Keratinocyte (primary cell): ENCODE data around the gene ARPC1A. TPM values are rescaled to one million over a fixed set of nuclear protein-coding genes. Genes with fewer than 3 reads are reported as not detected.

Experiments
- DNase-seq: peaks from one replicate; pipeline ENCODE4 v3.0.0-alpha.2; 2011; ENCODE audit warnings: low read depth, missing footprints, low spot score
- FAIRE-seq: peaks from 2 replicates; lab custom pipeline; 2011; peaks lifted over from hg19 to GRCh38; lab: Jason Lieb, UNC
- H2AFZ ChIP-seq: 2 replicates; pipeline ENCODE4 v1.6.0; 2012; ENCODE audit warnings: low read length, control low read depth, inconsistent platforms; ENCODE audit not compliant: control insufficient read depth
- H3K27ac ChIP-seq: 2 replicates; pipeline ENCODE4 v1.5.1; 2011; ENCODE audit warnings: low read length; ENCODE audit not compliant: control insufficient read depth, insufficient read depth
- H3K27me3 ChIP-seq: 3 replicates; pipeline ENCODE4 v1.6.0; 2011; ENCODE audit warnings: low read length; ENCODE audit not compliant: control insufficient read depth, insufficient read depth; ENCODE audit errors: extremely low read depth
- H3K36me3 ChIP-seq, 2 experiments: 2 replicates in 1 of 2; 3 replicates in 1 of 2; pipeline ENCODE4 v1.5.1; 2011; ENCODE audit warnings: low read length in 2 of 2, mild to moderate bottlenecking in 1 of 2; ENCODE audit not compliant: control insufficient read depth in 2 of 2, insufficient read depth in 2 of 2; ENCODE audit errors: extremely low read depth in 1 of 2
- H3K4me1 ChIP-seq: 3 replicates; pipeline ENCODE4 v1.5.1; 2011; ENCODE audit warnings: low read length; ENCODE audit not compliant: control insufficient read depth, insufficient read depth; ENCODE audit errors: extremely low read depth
- H3K4me2 ChIP-seq: 3 replicates; pipeline ENCODE4 v1.6.0; 2011; ENCODE audit warnings: low read depth, low read length; ENCODE audit not compliant: control insufficient read depth, insufficient read depth; ENCODE audit errors: extremely low read depth
- H3K4me3 ChIP-seq, 3 experiments: fragments of 200-600 bp in 1 of 3; sonication (generic) in 1 of 3; 2 replicates in 2 of 3; 3 replicates in 1 of 3; pipeline ENCODE4 v1.5.1; 2011 to 2016; ENCODE audit warnings: low read length in 3 of 3, mild to moderate bottlenecking in 3 of 3, control low read depth in 2 of 3, inconsistent platforms in 1 of 3, low read depth in 1 of 3, mixed read lengths in 1 of 3, mixed run types in 1 of 3, moderate library complexity in 1 of 3; ENCODE audit not compliant: control insufficient read depth in 2 of 3, insufficient read depth in 2 of 3; ENCODE audit errors: extremely low read depth in 1 of 3
- H3K79me2 ChIP-seq: 2 replicates; pipeline ENCODE4 v1.6.0; 2012; ENCODE audit warnings: low read length; ENCODE audit not compliant: control insufficient read depth, insufficient read depth
- H3K9ac ChIP-seq: 3 replicates; pipeline ENCODE4 v1.6.0; 2011; ENCODE audit warnings: low read length; ENCODE audit not compliant: control insufficient read depth, insufficient read depth; ENCODE audit errors: extremely low read depth
- H3K9me1 ChIP-seq: 3 replicates; pipeline ENCODE4 v1.6.0; 2011; ENCODE audit warnings: low read length; ENCODE audit not compliant: control insufficient read depth, insufficient read depth; ENCODE audit errors: extremely low read depth
- H3K9me3 ChIP-seq: 2 replicates; pipeline ENCODE4 v1.5.1; 2012; ENCODE audit warnings: low read depth, low read length; ENCODE audit not compliant: control insufficient read depth
- H4K20me1 ChIP-seq: 3 replicates; pipeline ENCODE4 v1.6.0; 2011; ENCODE audit warnings: low read length; ENCODE audit not compliant: control insufficient read depth, insufficient read depth; ENCODE audit errors: extremely low read depth
- EZH2 ChIP-seq: IDR thresholded peaks from one replicate; pipeline ENCODE4 v1.6.1; 2012; ENCODE audit warnings: inconsistent platforms, mild to moderate bottlenecking, low read length, moderate library complexity
- dilution Hi-C: fragments of 300-500 bp; cut with MboI; formaldehyde crosslinking; loops from one replicate; pipeline ENCODE4 v1.7.0; 2020; ENCODE audit warnings: low sequenced_read_pairs; ENCODE audit not compliant: extremely low pct_ligation_motif_present
- polyA plus RNA-seq, 5 experiments: library from polyadenylated mRNA; depleted of rRNA in 3 of 5; stranded (reverse) in 3 of 5; stranded (forward) in 1 of 5; unstranded in 1 of 5; fragments of >200 nt; gene quantifications; 1 replicate in 1 of 5; 2 replicates in 3 of 5; 3 replicates in 1 of 5; pipeline versions ENCODE4 v1.2.1 to v1.2.3, GENCODE V29; 2011 to 2012; ENCODE audit warnings: missing spikeins in 2 of 5, low read depth in 1 of 5, low replicate concordance in 1 of 5
- TF ChIP-seq, protein P1 (sequence below), 3 experiments: IDR thresholded peaks in 1 of 3; conservative IDR thresholded peaks in 1 of 3; optimal IDR thresholded peaks in 1 of 3; 2 replicates in 2 of 3; 3 replicates in 1 of 3; pipeline versions ENCODE3 to v1.5.1; 2011; ENCODE audit warnings: low read length in 3 of 3, mild to moderate bottlenecking in 3 of 3, moderate library complexity in 2 of 3, control low read depth in 1 of 3, inconsistent platforms in 1 of 3; ENCODE audit not compliant: insufficient read depth in 2 of 3; ENCODE audit errors: extremely low read depth in 1 of 3

ARPC1A gene
- polyA plus RNA-seq, 1 donor (not counting 4 experiments of a cell fraction or from before 2014, with no cell fraction given): 133 TPM

DNA sequence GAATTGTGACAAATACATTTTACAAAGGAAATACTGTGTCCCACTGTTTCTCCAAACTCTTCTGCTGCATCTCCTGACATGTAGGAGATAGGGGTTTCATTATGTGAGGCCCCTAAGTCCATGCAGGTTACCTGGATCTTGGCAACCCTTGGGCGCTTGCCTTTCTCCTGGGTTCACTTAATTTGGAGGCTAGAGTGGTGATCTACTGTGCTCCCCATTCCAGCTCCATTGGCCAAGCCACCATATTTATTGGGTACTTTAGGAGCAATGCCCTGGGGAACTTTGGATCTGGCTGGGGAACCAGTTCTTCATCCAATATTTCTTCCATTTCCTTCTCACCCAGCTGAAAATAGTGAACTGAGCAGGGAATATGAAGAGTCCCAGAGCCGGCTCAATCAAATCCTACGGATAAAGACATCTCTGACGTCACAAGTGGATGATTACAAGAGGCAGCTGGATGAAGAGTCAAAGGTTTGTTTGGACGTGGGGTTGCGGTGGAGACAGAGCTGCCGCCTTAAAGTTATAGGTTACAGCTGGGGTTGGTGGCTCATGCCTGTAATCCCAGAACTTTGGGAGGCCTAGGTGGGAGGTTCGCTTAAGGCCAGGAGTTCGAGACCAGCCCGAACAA, 34.6 kb upstream of the ARPC1A start:
- Histone ChIP-seq H3K4me3 (no peak overlapping the region), H3K36me3 (no peaks in the 10 kb centered on the region), H3K79me2 (no peaks in the 10 kb centered on the region), H3K9ac (no peak overlapping the region), H2AFZ (no peak overlapping the region), H3K9me3 (no peaks in the 10 kb centered on the region), H4K20me1 (no peaks in the 10 kb centered on the region), H3K4me1 (no peaks in the 10 kb centered on the region), H3K27me3 (no peaks in the 10 kb centered on the region), H3K9me1 (no peaks in the 10 kb centered on the region), H3K4me2 (no peak overlapping the region), H3K27ac (no peak overlapping the region)
- no peak for FAIRE-seq
- DNase-seq: no peak
- dilution Hi-C loops: no loop called here
- no peak for TF ChIP-seq EZH2
- TF ChIP-seq, protein P1, sequence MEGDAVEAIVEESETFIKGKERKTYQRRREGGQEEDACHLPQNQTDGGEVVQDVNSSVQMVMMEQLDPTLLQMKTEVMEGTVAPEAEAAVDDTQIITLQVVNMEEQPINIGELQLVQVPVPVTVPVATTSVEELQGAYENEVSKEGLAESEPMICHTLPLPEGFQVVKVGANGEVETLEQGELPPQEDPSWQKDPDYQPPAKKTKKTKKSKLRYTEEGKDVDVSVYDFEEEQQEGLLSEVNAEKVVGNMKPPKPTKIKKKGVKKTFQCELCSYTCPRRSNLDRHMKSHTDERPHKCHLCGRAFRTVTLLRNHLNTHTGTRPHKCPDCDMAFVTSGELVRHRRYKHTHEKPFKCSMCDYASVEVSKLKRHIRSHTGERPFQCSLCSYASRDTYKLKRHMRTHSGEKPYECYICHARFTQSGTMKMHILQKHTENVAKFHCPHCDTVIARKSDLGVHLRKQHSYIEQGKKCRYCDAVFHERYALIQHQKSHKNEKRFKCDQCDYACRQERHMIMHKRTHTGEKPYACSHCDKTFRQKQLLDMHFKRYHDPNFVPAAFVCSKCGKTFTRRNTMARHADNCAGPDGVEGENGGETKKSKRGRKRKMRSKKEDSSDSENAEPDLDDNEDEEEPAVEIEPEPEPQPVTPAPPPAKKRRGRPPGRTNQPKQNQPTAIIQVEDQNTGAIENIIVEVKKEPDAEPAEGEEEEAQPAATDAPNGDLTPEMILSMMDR (optimal IDR thresholded peaks at IDR 0.05 in 1 of 3, IDR thresholded peaks at IDR 0.05 in 1 of 3, conservative IDR thresholded peaks at IDR 0.05 in 1 of 3; ENCODE audit: extremely low read depth in 1 of 3, insufficient read depth in 2 of 3, low read length in 3 of 3): no peak

DNA sequence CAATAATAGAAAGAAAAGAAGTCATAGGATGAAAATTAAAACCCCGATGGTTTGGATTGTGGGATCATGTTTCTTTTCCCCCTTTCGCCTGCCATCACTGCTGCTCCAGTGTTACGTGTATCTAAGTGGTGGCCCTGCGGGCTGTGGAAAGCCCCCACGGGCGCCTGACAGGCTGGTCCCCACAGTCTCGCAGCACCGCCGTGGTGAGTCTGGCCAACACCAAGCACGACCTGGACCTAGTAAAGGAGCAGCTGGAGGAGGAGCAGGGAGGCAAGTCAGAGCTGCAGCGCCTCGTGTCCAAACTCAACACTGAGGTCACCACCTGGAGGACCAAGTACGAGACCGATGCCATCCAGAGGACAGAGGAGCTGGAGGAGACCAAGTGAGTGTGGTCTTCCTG, 33.6 kb upstream of the ARPC1A start:
- no peak overlapping the region for H3K9ac ChIP-seq
- no peaks in the 10 kb centered on the region for H3K4me1 ChIP-seq
- FAIRE-seq: no peak
- no peak overlapping the region for H3K4me3 ChIP-seq
- no peak overlapping the region for H3K4me2 ChIP-seq
- H4K20me1 ChIP-seq: no peaks in the 10 kb centered on the region
- no peaks in the 10 kb centered on the region for H3K27me3 ChIP-seq
- H3K9me1 ChIP-seq: no peaks in the 10 kb centered on the region
- no peak overlapping the region for H3K27ac ChIP-seq
- H3K9me3 ChIP-seq: no peaks in the 10 kb centered on the region
- no peaks in the 10 kb centered on the region for H3K36me3 ChIP-seq
- H2AFZ ChIP-seq: no peak overlapping the region
- dilution Hi-C loops: no loop called here
- no peak for DNase-seq
- no peak for TF ChIP-seq EZH2
- TF ChIP-seq, protein P1 (optimal IDR thresholded peaks at IDR 0.05 in 1 of 3, IDR thresholded peaks at IDR 0.05 in 1 of 3, conservative IDR thresholded peaks at IDR 0.05 in 1 of 3; ENCODE audit: extremely low read depth in 1 of 3, insufficient read depth in 2 of 3, low read length in 3 of 3): no peak
- no peaks in the 10 kb centered on the region for H3K79me2 ChIP-seq
